H1 (cell line): Measurements from ENCODE around the gene CNST. TPM values are rescaled to one million over a fixed set of nuclear protein-coding genes. Genes with fewer than 3 reads are reported as not detected.

ENCODE experiments used
- ASH2L ChIP-seq: fragments of 200-600, 300-600 bp; sonication (generic); IDR thresholded peaks from one replicate; pipeline ENCODE4 v1.7.1; 2017; ENCODE audit warnings: low read length
- E2F6 ChIP-seq: IDR thresholded peaks from 2 replicates; pipeline ENCODE4 v1.6.1; 2012; ENCODE audit warnings: inconsistent platforms
- HDAC2 ChIP-seq, 2 experiments: fragments of 300-600 bp in 1 of 2; sonication (generic) in 1 of 2; IDR thresholded peaks; 2 replicates each; pipeline ENCODE4 v1.6.1; 2011 to 2012; ENCODE audit warnings: low read depth in 2 of 2, low read length in 2 of 2, mild to moderate bottlenecking in 2 of 2, moderate library complexity in 2 of 2, borderline replicate concordance in 1 of 2, inconsistent platforms in 1 of 2
- JUN ChIP-seq: IDR thresholded peaks from 2 replicates; pipeline ENCODE4 v1.6.1; 2011; ENCODE audit warnings: low read depth, mild to moderate bottlenecking, improper control_type of control experiment, low read length
- RAD21 ChIP-seq, 2 experiments: IDR thresholded peaks in 1 of 2; conservative IDR thresholded peaks in 1 of 2; 2 replicates each; pipeline ENCODE4 v1.6.1; 2011; ENCODE audit warnings: low read depth in 2 of 2, low read length in 2 of 2, improper control_type of control experiment in 1 of 2, inconsistent platforms in 1 of 2, mild to moderate bottlenecking in 1 of 2, moderate library complexity in 1 of 2
- SP2 ChIP-seq: IDR thresholded peaks from 2 replicates; pipeline ENCODE4 v1.6.1; 2012; ENCODE audit warnings: mild to moderate bottlenecking, low read length, inconsistent platforms
- SRF ChIP-seq: IDR thresholded peaks from 2 replicates; pipeline ENCODE4 v1.6.1; 2011; ENCODE audit warnings: mild to moderate bottlenecking, low read depth, low read length, moderate library complexity
- TAF1 ChIP-seq: IDR thresholded peaks from 2 replicates; pipeline ENCODE4 v1.6.1; 2011; ENCODE audit warnings: mild to moderate bottlenecking, low read depth, low read length
- polyA plus RNA-seq, 7 experiments: library from polyadenylated mRNA; depleted of rRNA in 3 of 7; stranded (reverse) in 5 of 7; unstranded in 2 of 7; fragments of >200 nt in 5 of 7; fragments of 200-250 nt in 2 of 7; gene quantifications; 1 replicate in 5 of 7; 2 replicates in 1 of 7; 4 replicates in 1 of 7; pipeline versions ENCODE4 v1.2.1 to v1.2.3, GENCODE V29; 2011 to 2013; ENCODE audit warnings: missing spikeins in 2 of 7, mixed read lengths in 2 of 7
- total RNA-seq: library from RNA; stranded (reverse); fragmentation: NEBNext Ultra II Directional; extraction: Animal tissue kit (Norgen Biotek cat#: 25700); gene quantifications from 2 replicates; pipeline ENCODE4 v1.2.1, GENCODE V29; 2021

CNST gene
- total and polyA plus RNA-seq, 2 of the 8 experiments (the other 6 are each of a cell fraction or from before 2014, with no cell fraction given): 5.3 to 21.3 TPM

- TF ChIP-seq TAF1: no peak
- no peak for TF ChIP-seq SP2
- no peak for TF ChIP-seq HDAC2 (IDR thresholded peaks at IDR 0.05; ENCODE audit: borderline replicate concordance in 1 of 2, low read depth in 2 of 2, low read length in 2 of 2)
- no peak for TF ChIP-seq SRF
- no peak for TF ChIP-seq ASH2L
- TF ChIP-seq JUN: no peak
- TF ChIP-seq E2F6: no peak
- no peak for TF ChIP-seq RAD21 (IDR thresholded peaks at IDR 0.05 in 1 of 2, conservative IDR thresholded peaks at IDR 0.05 in 1 of 2; ENCODE audit: low read depth in 2 of 2, low read length in 2 of 2)
Observed at GRCh38 chr1:246549665-246550064, 16.6 kb upstream of the CNST start (continued).
